Measurements from ENCODE around the gene OBSCN.

GRCh38 chr1:228428412-228428811 is 220.6 kb downstream of the OBSCN start:
- TF ChIP-seq CTCF (IDR thresholded peaks at IDR 0.05) (no peak), SIN3A (IDR thresholded peaks at IDR 0.05; ENCODE audit: borderline replicate concordance, insufficient read depth, low read depth, low read length) (no peak), TCF7L2 (IDR thresholded peaks at IDR 0.05; ENCODE audit: low read depth, low read length) (no peak)
